ENCODE data around the gene DDRGK1.

- TF ChIP-seq BHLHE40 (IDR thresholded peaks at IDR 0.05; ENCODE audit: borderline replicate concordance) (no peak), SP1 (IDR thresholded peaks at IDR 0.05) (no peak)
Observed at GRCh38 chr20:3163099-3164042, 41.1 kb downstream of the DDRGK1 start.
